HG03097 (cell line): ENCODE data around the gene BDH2.

Experiments used
- ATAC-seq: cut with Tn5 transposase; IDR thresholded peaks from one replicate; pipeline ENCODE4 v1.9.1; 2021; ENCODE audit not compliant: unreplicated experiment, low FRiP score

BDH2 gene

DNA sequence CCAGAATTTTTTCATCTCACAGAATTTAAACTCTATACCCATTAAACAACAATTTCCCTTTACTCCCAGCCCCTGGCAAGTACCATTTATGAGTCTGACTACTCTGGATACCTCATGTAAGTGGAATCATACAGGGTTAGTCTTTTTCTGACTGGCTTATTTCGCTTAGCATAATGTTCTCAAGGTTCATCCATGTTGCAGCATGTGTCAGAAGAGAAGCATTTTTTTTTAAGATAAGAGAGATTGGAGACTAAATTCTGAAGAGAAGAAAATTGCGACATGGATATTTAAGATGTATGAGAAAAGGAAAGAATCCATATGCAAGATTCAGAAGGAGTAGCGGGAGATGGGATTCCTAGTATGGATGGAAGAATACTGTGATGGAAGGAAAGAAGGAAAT lies 68.8 kb downstream of the BDH2 start:
- no peak for ATAC-seq

DNA sequence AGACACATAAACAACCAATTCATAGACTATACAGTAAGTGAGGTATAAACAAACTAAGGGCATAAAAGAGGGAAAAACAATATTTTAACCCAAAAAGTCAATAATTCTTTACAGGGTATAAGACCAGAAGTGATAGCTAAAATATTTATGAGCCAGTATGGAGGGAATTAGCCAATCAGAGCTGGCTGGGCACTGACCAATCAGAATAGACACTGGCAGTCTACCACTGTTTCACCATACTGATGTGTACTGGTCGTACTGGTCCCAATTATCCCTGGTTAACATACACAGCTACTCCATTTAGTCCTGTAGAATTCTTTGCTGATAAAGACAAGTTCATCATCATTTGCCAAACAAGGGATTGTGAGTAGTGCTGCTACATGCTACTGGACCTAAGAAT lies 70.3 kb downstream of the BDH2 start:
- no peak for ATAC-seq
